H54 (cell line): ENCODE data around the gene CHD6.

Source experiments
- DNase-seq: peaks from one replicate; pipeline ENCODE4 v3.0.0; 2011; ENCODE audit warnings: low spot score, mixed read lengths; ENCODE audit not compliant: insufficient read length
- FAIRE-seq: peaks from 3 replicates; lab custom pipeline; 2011; peaks lifted over from hg19 to GRCh38; lab: Jason Lieb, UNC
- POLR2A ChIP-seq: IDR thresholded peaks from 2 replicates; pipeline ENCODE4 v1.6.1; 2011; ENCODE audit warnings: low read depth, mild to moderate bottlenecking, low read length

The CHD6 gene

DNA sequence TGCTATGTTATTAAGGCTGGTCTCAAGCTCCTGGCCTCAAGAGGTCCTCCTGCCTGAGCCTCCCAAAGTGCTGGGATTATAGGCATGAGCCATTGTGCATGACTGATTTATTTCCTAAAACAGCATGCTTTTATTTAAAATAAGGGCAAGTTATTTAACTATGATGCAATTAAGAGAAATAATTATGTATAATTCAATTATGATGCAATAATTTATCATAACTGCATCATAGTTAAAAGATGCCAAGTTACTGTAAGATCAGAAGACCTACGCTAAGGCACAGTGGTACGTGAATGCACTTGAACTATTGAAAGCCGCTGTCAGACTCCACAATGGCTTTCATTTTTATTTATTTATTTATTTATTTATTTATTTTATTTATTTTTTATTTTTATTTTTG is 227.3 kb downstream of the CHD6 start:
- DNase-seq = no peak
- no peak for TF ChIP-seq POLR2A
- FAIRE-seq = no peak

DNA sequence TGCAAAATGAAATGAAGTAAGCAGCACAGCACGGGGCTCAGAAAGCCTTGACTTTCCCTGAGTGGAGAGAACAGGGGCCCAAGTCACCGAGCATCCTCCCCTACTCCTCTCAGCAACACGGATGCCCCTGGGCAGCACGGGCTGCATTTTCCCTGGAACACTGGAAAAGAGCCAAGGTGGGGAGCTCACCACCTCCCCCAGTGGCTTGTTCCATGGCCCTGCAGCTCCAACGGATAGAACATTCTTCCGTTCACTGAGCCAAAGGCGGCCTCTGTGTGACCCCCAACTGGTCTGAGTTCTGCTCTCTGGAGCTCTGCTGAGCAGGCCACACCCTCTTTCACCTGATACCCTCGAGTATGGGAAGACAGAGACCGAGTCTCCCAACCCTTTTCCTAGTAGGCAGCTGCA is 230.7 kb downstream of the CHD6 start:
- no peak for TF ChIP-seq POLR2A
- no peak for FAIRE-seq

DNA sequence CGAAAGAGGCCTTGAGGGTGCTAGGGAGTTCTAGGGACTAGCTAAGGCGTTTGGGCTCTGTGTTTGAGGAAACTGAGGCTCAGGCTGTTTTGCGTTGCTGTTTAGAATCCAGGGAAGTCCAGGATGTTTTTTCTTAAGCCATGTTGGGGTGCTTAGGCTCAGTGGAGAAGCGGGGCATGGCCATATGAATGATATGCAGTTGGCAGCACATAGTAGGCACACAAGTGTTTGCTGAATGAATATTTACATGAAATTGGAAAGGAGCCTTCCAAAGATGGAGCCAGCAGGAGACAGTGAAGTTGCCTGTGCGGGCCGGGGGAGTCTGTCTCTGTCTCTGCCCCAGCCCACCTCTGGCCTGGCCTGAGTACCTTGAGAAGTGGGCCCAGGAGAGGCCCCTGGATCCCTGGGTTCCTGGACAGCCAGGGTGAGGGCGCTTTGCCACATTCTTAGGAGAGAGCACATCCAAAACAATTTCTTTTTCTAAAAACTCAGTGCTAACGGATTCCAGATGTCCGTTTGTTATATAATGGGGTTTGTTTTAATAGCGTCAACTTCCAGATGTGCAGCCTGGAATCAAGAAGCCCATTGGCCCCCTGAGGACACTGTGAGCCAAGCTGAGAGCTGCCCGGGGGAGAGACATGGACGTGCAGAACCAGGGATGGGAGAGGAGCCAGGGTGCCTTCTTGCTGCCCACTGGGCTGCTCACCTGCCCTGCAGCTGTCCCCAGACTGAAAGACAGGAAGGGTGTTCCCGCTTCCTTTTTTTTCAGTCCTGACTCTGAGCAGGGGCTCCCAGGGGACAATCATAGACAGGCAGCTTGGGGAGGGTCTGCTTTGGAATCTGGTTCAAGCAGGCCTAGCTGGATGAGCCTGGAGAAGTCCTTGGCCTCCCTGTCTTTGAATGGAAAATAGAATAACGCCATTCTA is 231.4 kb downstream of the CHD6 start:
- no peak for TF ChIP-seq POLR2A
- no peak for DNase-seq

More for the DNA sequence above, 230.7 kb downstream of the CHD6 start:
- DNase-seq = no peak

DNA sequence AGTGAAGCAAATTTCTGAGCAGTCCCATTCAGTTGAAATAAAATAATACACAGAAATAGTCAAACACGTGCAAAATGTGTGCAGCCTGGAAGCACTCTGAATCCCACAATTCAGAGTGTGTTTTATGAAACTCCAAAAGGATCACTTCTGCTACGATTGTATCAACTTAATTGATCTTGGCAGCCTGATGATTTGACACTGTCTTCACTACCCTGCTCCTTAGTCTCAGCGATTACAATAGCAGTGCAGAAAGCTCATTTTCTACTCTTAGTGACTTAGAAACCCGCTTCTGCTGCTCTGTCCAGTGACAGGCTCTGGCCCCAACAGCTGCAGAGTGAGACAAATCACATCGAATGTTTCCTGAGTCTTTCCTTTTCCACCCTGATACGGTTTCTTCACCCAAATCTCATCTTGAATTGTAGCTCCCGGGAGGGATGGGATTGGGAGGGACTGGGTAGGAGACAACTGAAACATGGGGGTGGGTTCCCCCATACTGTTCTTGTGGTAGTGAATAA is 235.3 kb downstream of the CHD6 start:
- no peak for DNase-seq
- no peak for TF ChIP-seq POLR2A
- FAIRE-seq = no peak

More for the DNA sequence above, 231.4 kb downstream of the CHD6 start:
- FAIRE-seq = no peak

DNA sequence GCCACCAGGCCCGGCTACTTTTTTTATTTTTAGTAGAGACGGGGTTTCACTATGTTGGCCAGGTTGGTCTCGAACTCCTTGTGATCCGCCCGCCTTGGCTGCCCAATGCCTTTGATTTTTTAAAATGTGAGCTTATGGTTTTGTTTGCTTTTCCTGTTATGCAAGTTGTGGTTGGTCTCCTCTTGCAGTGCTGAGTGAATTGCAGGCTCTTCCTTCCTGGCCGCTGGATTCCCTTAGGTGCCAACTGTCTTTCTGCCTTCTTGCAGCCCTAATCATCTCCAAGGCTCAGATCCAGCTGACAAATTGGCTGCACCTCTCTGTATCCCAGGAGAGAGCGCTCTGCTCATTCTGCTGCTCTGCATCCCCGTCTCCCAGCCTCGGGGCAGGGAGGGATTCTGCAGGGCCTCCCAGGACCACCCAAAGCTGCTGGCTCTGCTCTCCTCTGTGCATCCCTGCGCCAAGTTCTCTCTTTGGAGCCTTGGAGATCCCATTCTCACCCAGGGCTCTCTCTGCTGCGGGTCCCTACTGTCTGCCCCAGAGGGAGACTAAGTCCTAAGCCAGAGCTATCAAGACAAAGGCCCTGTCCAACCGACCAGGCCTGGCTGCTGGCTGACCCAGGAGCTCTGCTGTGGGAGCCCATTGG is 237.5 kb downstream of the CHD6 start:
- no peak for TF ChIP-seq POLR2A
- FAIRE-seq (no peak), DNase-seq (no peak)

DNA sequence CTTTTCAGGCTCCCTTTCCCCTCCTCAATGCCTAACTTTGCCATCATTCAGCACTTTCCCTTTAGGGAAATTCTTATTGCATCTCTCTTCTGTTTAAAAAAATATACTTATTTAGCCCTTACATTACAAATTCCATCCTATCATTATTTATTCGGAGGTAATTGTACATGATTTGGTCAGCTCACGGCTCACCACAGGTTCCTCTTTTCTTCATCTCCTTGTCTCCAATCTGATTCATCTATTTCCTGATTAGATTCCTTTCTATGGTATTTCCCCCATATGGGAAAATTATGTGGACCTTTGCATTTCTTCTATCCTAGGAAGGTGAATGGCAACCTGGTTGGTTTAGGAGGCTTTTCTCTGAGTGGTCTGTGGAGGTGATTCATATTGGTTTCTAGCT is 238.6 kb downstream of the CHD6 start:
- FAIRE-seq (no peak), DNase-seq (no peak)
- no peak for TF ChIP-seq POLR2A

DNA sequence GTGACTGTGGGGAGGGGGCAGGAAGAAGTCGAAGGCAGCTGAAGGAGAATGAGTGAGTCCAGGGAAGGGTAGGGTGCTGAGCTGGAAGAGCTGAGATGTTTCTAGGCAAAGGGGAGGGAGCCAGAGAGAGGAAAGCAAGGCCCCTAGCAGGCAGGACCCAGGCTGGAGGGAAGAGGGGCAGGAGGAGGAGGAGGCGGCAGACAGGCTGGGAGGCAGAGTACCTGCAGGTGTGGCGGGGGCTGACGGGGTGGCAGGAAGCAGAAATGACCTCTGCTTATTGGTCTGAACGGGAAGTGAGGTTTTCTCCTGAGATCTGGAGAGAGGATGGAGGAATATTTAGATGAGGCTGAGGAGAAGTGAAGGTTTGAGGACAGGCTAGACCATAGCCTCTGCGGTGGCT is 240.9 kb downstream of the CHD6 start:
- FAIRE-seq = no peak
- TF ChIP-seq POLR2A = no peak
- no peak for DNase-seq

DNA sequence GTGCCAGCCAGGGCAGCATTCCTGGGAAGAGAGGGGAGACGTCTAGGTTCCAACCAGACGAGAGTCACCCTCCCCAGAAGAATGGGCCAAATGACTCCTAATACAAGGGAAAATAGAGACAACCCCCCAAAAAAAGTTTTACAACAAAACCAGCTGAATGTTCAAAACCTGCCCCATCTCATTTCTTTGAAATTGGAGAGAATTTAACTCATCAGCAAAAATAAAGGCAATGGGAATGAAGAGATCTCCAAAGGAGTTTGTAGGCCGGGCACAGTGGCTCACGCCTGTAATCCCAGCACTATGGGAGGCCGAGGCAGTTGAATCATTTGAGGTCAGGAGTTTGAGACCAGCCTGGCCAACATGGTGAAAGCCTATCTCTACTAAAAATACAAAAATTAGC is 241.8 kb downstream of the CHD6 start:
- FAIRE-seq = no peak

DNA sequence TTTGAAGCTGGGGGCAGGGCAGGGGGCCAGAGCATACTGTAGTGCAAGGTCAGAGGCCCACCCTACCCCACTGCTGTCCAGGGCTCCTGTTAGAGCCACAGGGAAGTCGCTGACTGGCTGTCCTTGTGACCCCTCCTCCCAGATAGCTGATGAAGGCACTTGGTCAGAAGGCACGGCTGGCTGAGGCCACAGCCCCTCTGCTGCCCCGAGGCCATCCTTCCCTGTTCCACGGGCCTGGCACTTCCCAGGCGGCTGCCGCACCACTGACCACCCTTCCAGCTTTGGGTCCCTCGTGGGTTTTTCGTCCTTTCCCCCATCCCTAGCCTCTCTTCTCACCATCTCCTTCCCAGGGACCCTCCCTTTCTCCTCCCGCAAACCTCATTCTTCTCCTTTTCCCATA is 242.3 kb downstream of the CHD6 start:
- no peak for TF ChIP-seq POLR2A
- DNase-seq (no peak), FAIRE-seq (no peak)

More for the DNA sequence above, 241.8 kb downstream of the CHD6 start:
- no peak for TF ChIP-seq POLR2A
- DNase-seq = no peak

DNA sequence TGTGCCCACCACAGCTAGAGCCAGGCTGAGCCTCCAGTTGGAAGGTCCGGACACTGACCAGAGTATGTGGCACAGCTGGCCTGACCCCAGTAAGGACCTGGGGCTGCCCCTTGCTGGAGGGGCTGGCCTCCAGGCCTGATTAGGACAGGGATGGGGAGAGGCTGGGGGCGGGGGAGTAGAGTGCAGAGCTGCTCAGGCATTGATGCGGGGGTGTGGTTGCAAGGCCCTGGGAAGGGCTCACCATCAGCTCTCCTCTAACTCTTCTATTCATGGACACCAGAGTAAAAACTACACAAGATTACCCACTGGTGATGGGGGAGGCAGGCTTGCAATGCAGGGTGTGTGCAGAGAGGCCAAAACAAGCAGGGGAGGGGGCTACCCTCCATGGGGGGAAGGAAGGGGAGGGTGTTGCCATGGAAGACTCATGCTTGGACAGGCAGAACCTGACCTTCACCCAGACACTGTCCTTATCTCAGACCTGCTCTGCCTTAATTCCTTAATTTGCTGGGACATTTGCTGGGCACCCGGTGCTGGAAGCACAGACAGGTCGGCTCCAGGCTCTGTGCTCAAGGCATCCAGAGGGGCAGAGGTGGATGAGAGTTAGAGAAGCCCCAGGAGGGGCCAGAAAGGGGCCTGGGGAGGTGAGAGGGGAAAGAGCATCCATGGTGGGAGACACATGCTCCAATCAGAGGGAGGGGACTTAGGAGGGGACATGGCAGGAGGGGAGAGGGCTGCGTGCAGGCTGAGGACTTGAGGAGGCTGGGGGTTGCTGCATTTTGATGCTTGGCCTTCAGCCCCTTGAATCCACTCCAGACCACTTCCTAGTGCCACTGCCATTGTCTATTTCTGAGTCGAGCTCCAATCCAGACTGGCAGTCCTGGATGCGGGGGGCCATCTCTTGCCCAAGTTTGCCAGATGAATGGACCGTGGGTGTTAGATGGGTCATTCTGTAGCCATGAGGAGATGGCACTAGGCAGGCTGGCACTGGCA is 244.0 kb downstream of the CHD6 start:
- TF ChIP-seq POLR2A = no peak
- DNase-seq = no peak
- no peak for FAIRE-seq

DNA sequence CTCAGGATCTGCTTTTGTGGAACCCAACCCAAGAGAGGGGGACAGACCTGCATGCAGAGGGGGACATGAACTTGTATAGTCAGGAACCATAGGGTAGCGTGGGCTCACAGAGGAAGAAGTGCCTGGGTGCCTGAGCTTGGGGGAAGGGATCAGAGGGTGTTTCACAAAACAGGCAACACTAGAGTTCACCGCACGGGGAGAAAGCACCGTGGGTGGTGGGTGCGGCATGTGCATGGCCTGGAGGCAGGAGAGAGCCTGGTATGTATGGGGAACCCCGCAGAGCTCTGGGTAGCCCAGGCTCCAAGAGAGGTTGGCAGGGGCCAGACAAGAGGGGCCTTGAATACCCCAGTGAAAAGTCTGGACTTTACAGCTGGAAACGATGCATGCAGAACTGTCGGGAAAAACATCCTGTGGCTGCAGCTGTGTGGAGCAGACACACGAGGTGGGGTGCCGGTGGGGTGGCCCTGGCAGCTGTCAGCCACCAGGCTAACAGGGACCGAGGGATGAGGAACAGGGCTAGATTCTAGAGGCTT is 244.9 kb downstream of the CHD6 start:
- FAIRE-seq (no peak), DNase-seq (no peak)
- no peak for TF ChIP-seq POLR2A

DNA sequence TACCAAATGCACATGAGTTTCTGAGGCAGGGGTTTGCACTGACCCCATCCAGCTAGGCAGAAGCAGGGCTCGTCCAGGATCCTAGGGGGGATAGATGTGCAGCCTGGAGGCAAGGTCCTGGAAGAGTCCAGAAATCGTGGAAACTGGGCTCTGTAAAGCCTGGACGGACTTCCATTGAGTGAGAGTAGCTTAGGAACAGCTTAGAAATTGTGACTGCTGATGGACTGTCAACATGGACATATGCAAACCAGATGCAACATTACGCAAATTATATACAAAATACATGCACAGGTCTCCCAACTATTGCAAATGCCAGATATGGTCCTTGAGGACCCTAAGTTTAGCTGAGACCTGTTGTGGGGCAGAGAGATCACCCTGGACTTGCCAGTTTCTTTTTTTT is 246.8 kb downstream of the CHD6 start:
- DNase-seq = no peak
- no peak for TF ChIP-seq POLR2A
- no peak for FAIRE-seq

DNA sequence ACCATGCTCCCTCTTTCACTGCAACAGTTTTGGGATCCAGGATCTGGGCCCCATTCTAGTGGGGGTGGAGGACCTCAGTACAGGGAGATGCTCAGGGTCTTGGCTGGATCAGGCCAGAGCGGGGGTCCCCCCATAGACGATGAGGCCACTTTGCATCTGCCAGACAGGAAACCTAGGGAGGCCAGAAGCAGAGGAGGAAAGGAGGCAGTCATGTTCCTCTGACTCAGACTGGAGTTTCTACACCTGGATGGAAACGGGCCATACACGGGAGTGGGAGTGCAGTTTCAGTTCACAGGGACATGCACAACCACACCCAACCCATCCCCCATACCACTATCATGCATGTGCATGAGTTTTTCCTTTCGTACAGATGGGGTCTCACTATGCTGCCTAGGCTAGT is 248.0 kb downstream of the CHD6 start:
- no peak for TF ChIP-seq POLR2A
- DNase-seq (no peak), FAIRE-seq (no peak)

DNA sequence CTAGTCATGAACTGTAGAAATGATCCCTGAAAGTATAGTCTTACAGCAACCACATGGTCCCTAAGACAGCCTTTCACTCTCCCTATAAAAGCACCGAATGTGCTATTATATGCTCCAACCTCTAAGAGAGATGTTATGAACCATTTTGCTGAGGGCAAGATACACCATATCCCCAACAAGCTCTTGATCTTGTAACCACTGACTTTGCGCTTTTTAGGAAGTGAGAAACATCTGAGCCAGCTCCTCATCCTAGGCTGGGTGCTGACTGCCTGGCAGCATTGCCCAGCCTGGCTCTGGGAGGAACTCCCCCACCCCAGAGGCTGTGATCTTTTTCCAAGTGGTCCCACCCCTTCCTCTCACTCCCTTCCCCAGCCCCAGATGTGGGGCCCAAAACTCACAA is 248.5 kb downstream of the CHD6 start:
- no peak for TF ChIP-seq POLR2A
- no peak for FAIRE-seq
- no peak for DNase-seq
